22Rv1 (cell line): ENCODE data around the gene HK1.
A peak's percentile ranks its signal among the peaks of the same experiment; 100 is the strongest.

ENCODE experiments used
- H3K27ac ChIP-seq: fragments of 450-650 bp; 2 replicates; pipeline ENCODE4 v1.5.1; 2017
- CTCF ChIP-seq: fragments of 450-650 bp; IDR thresholded peaks from 2 replicates; pipeline ENCODE4 v1.5.1; 2017; ENCODE audit warnings: mild to moderate bottlenecking
- ZFX ChIP-seq: fragments of 450-650 bp; IDR thresholded peaks from 2 replicates; pipeline ENCODE4 v1.6.1; 2017; ENCODE audit warnings: antibody characterized with exemption, borderline replicate concordance

Gene HK1

GRCh38 chr10:69372126-69372980 lies 94.1 kb downstream of the HK1 start:
- H3K27ac ChIP-seq = peak overlapping the region; percentile 89
- TF ChIP-seq CTCF (no peak), ZFX (no peak)

- TF ChIP-seq ZFX = no peak
- TF ChIP-seq CTCF = no peak
- peak overlapping the region; percentile 89 for H3K27ac ChIP-seq
Observed at GRCh38 chr10:69374242-69374641, 95.9 kb downstream of the HK1 start.

GRCh38 chr10:69374931-69375306 lies 96.6 kb downstream of the HK1 start:
- TF ChIP-seq ZFX (no peak), CTCF (no peak)
- H3K27ac ChIP-seq = peak overlapping the region; percentile 89

GRCh38 chr10:69375307-69376151 lies 97.2 kb downstream of the HK1 start:
- peak overlapping the region; percentile 89 for H3K27ac ChIP-seq
- TF ChIP-seq ZFX (no peak), CTCF (peak; percentile 38)

- H3K27ac ChIP-seq = peak overlapping the region; percentile 89
- no peak for TF ChIP-seq CTCF
- TF ChIP-seq ZFX = no peak
Observed at GRCh38 chr10:69376662-69377061, 98.4 kb downstream of the HK1 start.

- TF ChIP-seq ZFX (no peak), CTCF (no peak)
- peak overlapping the region; percentile 89; the same call in 1 of the 2 replicates for H3K27ac ChIP-seq
Observed at GRCh38 chr10:69377191-69377590, 98.9 kb downstream of the HK1 start.

GRCh38 chr10:69377933-69378332 lies 99.6 kb downstream of the HK1 start:
- peak overlapping the region; percentile 18; the same call in 1 of the 2 replicates for H3K27ac ChIP-seq
- TF ChIP-seq CTCF (no peak), ZFX (no peak)
